Left ventricle myocardium inferior (tissue), 1 donor: ENCODE data around the gene HVCN1. TPM values are rescaled to one million over a fixed set of nuclear protein-coding genes. Genes with fewer than 3 reads are reported as not detected.

Experiments
- DNase-seq: peaks from one replicate; pipeline ENCODE4 v3.0.0-alpha.2; 2020
- H3K27ac ChIP-seq: fragments of 200-600 bp; replicated peaks from 2 replicates; pipeline ENCODE4 v1.8.0; 2021
- H3K27me3 ChIP-seq: fragments of 200-600 bp; 2 replicates; pipeline ENCODE4 v1.8.0; 2021; ENCODE audit warnings: low read depth
- H3K36me3 ChIP-seq: fragments of 200-600 bp; 2 replicates; pipeline ENCODE4 v1.8.0; 2021
- H3K4me1 ChIP-seq: fragments of 200-600 bp; 2 replicates; pipeline ENCODE4 v1.8.0; 2021
- H3K4me3 ChIP-seq: fragments of 200-600 bp; 2 replicates; pipeline ENCODE4 v1.8.0; 2021; ENCODE audit warnings: mild to moderate bottlenecking, moderate library complexity
- H3K9me3 ChIP-seq: fragments of 200-600 bp; replicated peaks from 2 replicates; pipeline ENCODE4 v1.8.0; 2021
- intact Hi-C: fragments of 100-400 bp; cut with micrococcal nuclease; formaldehyde crosslinking; loops from one replicate; pipeline ENCODE4 v1.11.0; 2022
- total RNA-seq: library from RNA; stranded (reverse); fragmentation: NEBNext Ultra II Directional; extraction: Animal tissue kit (Norgen Biotek cat#: 25700); gene quantifications from one replicate; pipeline ENCODE4 v1.2.1, GENCODE V29; 2021
- TF ChIP-seq, protein P1 (sequence below): fragments of 200-600 bp; IDR thresholded peaks from 2 replicates; pipeline ENCODE4 v1.8.0; 2021; ENCODE audit warnings: antibody characterized with exemption, mild to moderate bottlenecking, borderline replicate concordance
- donor health status: DM: no; HTN: yes; CAD: no; lungs with severe emphysema.

The HVCN1 gene
- total RNA-seq, 1 donor from 2014 or later, result 11.5 TPM

DNA sequence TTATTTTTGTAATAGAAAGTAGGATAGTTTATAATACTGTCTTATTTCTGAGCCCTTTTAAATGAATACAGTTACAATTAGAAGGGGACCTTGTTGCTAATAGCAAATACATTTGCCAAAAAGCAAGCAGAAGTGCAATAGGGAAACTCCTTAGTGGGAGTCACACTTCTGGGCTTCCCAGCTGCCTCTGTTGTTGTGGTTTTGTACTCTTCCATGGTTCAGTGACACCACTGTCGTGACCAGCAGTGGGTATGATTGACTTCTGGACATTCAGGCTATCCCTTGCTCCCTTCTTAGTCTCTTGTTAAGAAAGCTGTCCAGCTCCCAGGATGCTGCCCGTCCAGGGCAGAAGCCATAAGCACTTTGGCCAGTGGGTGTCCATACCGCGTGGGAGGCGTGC, 52.4 kb downstream of the HVCN1 start:
- H3K9me3 ChIP-seq, result no peaks in the 10 kb centered on the region
- intact Hi-C loops, result no loop called here
- TF ChIP-seq, protein P1, sequence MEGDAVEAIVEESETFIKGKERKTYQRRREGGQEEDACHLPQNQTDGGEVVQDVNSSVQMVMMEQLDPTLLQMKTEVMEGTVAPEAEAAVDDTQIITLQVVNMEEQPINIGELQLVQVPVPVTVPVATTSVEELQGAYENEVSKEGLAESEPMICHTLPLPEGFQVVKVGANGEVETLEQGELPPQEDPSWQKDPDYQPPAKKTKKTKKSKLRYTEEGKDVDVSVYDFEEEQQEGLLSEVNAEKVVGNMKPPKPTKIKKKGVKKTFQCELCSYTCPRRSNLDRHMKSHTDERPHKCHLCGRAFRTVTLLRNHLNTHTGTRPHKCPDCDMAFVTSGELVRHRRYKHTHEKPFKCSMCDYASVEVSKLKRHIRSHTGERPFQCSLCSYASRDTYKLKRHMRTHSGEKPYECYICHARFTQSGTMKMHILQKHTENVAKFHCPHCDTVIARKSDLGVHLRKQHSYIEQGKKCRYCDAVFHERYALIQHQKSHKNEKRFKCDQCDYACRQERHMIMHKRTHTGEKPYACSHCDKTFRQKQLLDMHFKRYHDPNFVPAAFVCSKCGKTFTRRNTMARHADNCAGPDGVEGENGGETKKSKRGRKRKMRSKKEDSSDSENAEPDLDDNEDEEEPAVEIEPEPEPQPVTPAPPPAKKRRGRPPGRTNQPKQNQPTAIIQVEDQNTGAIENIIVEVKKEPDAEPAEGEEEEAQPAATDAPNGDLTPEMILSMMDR, result no peak
- no peak for DNase-seq
- peaks cover 25% of the 10 kb centered on the region for H3K4me1 ChIP-seq
- no peaks in the 10 kb centered on the region for H3K27me3 ChIP-seq
- H3K36me3 ChIP-seq, result peaks cover 12% of the 10 kb centered on the region
- H3K27ac ChIP-seq, result no peak overlapping the region
- H3K4me3 ChIP-seq, result no peak overlapping the region

DNA sequence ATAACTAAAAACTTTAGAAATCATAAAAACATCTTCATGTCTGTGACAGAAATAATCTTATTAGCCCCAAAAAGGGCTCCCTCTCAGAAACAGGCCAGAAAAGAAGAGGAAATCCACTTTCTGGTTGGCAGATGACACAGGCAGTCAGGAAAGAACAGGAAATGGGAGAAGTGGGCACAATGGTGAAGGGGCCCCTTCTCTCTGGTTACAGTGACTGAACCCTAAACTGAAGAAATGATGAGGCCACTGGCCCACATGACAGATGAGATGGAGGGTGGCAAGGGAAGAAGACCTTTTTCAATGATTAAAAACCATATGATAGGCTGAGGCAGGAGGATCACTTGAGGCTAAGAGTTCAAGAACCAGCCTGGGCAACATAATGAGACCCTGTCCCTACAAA, 53.9 kb downstream of the HVCN1 start:
- peaks cover 11% of the 10 kb centered on the region for H3K4me1 ChIP-seq
- peaks cover 15% of the 10 kb centered on the region for H3K36me3 ChIP-seq
- H3K9me3 ChIP-seq, result no peaks in the 10 kb centered on the region
- TF ChIP-seq, protein P1, result no peak
- H3K27me3 ChIP-seq, result no peaks in the 10 kb centered on the region
- H3K4me3 ChIP-seq, result no peak overlapping the region
- intact Hi-C loops, result no loop called here
- no peak for DNase-seq
- H3K27ac ChIP-seq, result no peak overlapping the region

DNA sequence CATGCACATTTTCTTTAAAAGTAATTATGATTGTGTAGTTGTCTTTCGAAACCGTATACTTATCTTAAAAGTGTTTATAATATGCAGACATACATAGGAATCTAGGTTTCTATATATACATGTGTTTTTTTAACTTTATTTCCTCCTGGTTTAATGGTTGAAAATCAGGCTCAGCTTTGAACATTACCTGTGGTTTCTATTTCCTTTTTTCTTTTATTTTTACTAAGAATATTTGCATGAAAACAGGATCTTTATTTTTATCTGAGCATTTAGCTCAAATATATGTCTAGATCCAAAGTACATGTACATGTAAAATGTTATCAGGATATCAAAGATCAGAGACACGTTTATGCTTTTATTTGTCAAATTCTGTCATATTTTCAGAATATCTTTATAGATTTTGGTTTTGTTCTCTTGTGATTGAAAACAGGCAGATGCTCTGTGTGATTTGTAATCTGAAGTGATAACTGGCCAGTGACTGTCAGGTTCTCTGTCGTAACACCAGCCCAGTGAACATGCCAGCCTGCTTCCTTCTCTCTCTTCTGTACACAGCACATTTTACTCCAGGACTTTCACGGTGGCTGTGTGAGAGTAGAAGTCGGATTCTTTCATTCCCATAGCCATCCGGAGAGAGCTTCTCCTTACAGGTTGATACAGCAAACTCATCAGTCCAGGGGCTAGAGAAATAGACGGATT, 61.3 kb downstream of the HVCN1 start:
- Histone ChIP-seq H3K27me3 (no peaks in the 10 kb centered on the region), H3K9me3 (no peaks in the 10 kb centered on the region), H3K4me3 (no peak overlapping the region), H3K27ac (no peak overlapping the region), H3K36me3 (peaks cover 45% of the 10 kb centered on the region), H3K4me1 (no peaks in the 10 kb centered on the region)
- DNase-seq, result no peak
- intact Hi-C loops, result no loop called here
- TF ChIP-seq, protein P1, result no peak

DNA sequence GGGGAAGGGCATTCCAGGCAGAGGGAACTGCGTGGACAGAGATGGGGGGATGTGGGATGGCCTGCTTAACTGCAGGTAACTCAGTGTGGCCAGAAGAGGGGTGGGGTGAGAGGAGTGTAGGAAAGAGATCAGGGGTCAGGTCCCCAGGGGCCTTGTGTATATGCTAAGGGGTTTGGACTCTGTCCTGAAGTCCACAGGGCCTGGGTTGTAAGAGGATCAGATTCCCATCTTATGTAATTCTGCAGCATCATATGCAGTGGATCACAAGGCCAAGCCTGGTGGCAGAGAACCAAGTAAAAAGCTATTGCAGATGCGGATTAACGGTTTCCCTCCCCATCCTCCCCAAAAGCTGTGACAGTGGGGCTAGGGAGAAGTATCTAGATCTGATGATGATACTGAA, 66.3 kb downstream of the HVCN1 start:
- no peaks in the 10 kb centered on the region for H3K4me1 ChIP-seq
- no peaks in the 10 kb centered on the region for H3K9me3 ChIP-seq
- DNase-seq, result no peak
- H3K36me3 ChIP-seq, result peaks cover 12% of the 10 kb centered on the region
- TF ChIP-seq, protein P1, result no peak
- H3K4me3 ChIP-seq, result no peak overlapping the region
- no peak overlapping the region for H3K27ac ChIP-seq
- H3K27me3 ChIP-seq, result no peaks in the 10 kb centered on the region
- intact Hi-C loops, result no loop called here

DNA sequence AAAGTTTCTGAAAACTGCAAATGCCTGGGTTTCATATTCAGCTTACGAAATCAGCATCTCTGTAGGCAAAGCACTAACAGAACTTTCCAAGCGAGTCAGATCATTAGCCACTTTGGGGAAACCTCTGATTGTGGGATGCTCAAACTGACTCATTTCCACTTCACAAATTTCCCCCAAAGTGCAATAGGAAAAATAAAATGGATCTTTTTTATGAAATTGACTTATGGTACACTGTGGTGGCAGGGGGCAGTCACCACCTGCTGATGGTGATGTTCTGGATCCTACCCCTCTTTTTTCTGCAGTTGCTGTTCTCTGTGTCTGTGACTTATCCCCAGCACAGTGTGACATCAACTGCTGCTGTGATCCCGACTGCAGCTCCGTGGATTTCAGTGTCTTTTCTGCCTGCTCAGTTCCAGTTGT, 69.4 kb downstream of the HVCN1 start:
- Histone ChIP-seq H3K27me3 (no peaks in the 10 kb centered on the region), H3K36me3 (peaks cover 4% of the 10 kb centered on the region), H3K27ac (no peak overlapping the region), H3K9me3 (no peaks in the 10 kb centered on the region), H3K4me1 (peaks cover 3% of the 10 kb centered on the region), H3K4me3 (no peak overlapping the region)
- TF ChIP-seq, protein P1, result no peak
- intact Hi-C loops, result no loop called here
- DNase-seq, result no peak
